Psoas muscle (tissue), 8 donors: Measurements from ENCODE around the gene MEX3A. TPM values are rescaled to one million over a fixed set of nuclear protein-coding genes. Genes with fewer than 3 reads are reported as not detected.

ENCODE experiments used
- ATAC-seq, 4 donors: fragments of 200-7000 bp; cut with Tn5 transposase; one replicate each; pipeline ENCODE4 v1.9.1; 2020; ENCODE audit warnings: moderate library complexity in 3 of 4, mild to moderate bottlenecking in 2 of 4
- DNase-seq, 2 donors: peaks; one replicate each; pipeline ENCODE4 v3.0.0-alpha.2; 2020
- H3K27ac ChIP-seq: fragments of 200-600 bp; one replicate; pipeline ENCODE4 v1.8.0; 2022
- H3K27me3 ChIP-seq, 3 donors: fragments of 200-600 bp in 1 of 3; one replicate each; pipeline versions ENCODE4 v1.6.1 to v1.8.0; 2013 to 2022; ENCODE audit warnings: low read length in 2 of 3, mild to moderate bottlenecking in 2 of 3, moderate library complexity in 1 of 3; ENCODE audit not compliant: insufficient read depth in 3 of 3
- H3K36me3 ChIP-seq, 2 donors: fragments of 200-600 bp in 1 of 2; one replicate each; pipeline versions ENCODE4 v1.6.1 to v1.8.0; 2013 to 2022; ENCODE audit warnings: low read depth in 1 of 2, mild to moderate bottlenecking in 1 of 2, moderate library complexity in 1 of 2; ENCODE audit not compliant: insufficient read depth in 1 of 2
- H3K4me1 ChIP-seq: fragments of 200-600 bp; one replicate; pipeline ENCODE4 v1.8.0; 2022
- H3K4me3 ChIP-seq: fragments of 200-600 bp; one replicate; pipeline ENCODE4 v1.8.0; 2022; ENCODE audit warnings: mild to moderate bottlenecking
- H3K9me3 ChIP-seq: fragments of 200-600 bp; one replicate; pipeline ENCODE4 v1.8.0; 2022
- CTCF ChIP-seq: fragments of 200-600 bp; IDR thresholded peaks from one replicate; pipeline ENCODE4 v1.8.0; 2022; ENCODE audit warnings: antibody characterized with exemption
- WGBS, 3 donors: extraction: QIAGEN DNeasy Blood & Tissue Kit; methylation state at CpG; one replicate each; pipeline versions ENCODE4 v1.1.6 to v1.1.7; 2013; 5-methylcytosine and 5-hydroxymethylcytosine counted together
- intact Hi-C, 2 donors: fragments of 100-400 bp; cut with DNase I; formaldehyde crosslinking; loops; one replicate each; pipeline versions ENCODE4 v1.11.0 to v1.14.2; 2022
- polyA plus RNA-seq, 3 donors: library from polyadenylated mRNA; stranded (reverse); fragments of 200-250 nt; gene quantifications; one replicate each; pipeline ENCODE4 v1.2.3, GENCODE V29; 2013
- total RNA-seq, 4 donors: library from RNA; stranded (reverse); fragmentation: NEBNext Ultra II Directional in 2 of 4; extraction: Animal tissue kit (Norgen Biotek cat#: 25700) in 2 of 4; gene quantifications; one replicate each; pipeline versions ENCODE4 v1.2.1 to v1.2.4, GENCODE V29; 2021 to 2023
- donor health status: healthy with polysubstance abuse.
- donor health status: DM: no; HTN: no; CAD: no; lungs with moderate emphysema.
- donor health status: Bipolar disorder and iron deficiency.
- donor health status: healthy.
- donor health status: DM: yes; HTN: yes; CAD: no.
- donor health status: DM: no; HTN: no; CAD: no.
- donor health status: DM: no; HTN: no; CAD: no.
- donor health status: DM: yes; HTN: yes; CAD: no.

Gene MEX3A
- total and polyA plus RNA-seq, 7 donors, result 0.06 to 0.42 (median 0.13) TPM

DNA sequence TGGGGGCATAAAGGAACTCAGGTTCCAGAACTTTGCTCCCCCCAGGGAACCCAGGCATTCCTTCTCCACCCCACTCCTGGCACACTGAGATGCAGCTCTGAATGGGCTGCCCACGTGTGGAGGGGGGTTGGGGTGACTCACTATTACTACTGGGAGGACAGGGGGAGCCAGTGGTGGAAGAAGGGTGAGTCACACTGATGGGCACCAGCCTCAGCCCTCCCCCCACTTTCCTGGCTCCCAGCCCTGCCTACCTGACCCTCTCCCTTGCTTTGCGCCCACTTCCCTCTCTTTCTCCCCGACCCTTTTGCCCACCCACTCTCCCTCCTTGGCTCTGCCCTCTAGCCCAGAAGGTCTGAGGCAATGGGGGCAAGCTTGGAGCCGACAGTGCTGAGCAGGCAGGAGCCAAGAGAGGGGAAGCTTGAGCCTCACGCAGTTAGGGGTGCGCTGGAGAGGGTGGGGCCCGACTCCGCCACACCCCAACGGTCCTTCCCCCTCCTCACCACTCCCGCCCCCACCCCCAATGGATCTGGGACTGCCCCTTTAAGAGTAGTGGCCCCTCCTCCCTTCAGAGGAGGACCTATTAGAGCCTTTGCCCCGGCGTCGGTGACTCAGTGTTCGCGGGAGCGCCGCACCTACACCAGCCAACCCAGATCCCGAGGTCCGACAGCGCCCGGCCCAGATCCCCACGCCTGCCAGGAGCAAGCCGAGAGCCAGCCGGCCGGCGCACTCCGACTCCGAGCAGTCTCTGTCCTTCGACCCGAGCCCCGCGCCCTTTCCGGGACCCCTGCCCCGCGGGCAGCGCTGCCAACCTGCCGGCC is 32.0 kb upstream of the MEX3A start, which contains the start of gene LMNA:
LMNA (plus strand) TSS at position 611 of the 818 bp plus-strand sequence. CDS start 208 bp downstream, outside the sequence.
- intact Hi-C loops, result no loop called here
- Histone ChIP-seq H3K9me3 (no peaks in the 10 kb centered on the region), H3K4me3 (peak within 1 kb of the TSS; percentile 99), H3K27me3 (no peaks in the 10 kb centered on the region), H3K36me3 (no peaks in the 10 kb centered on the region), H3K27ac (peak within 1 kb of the TSS; percentile 99), H3K4me1 (peaks cover 49% of the 10 kb centered on the region)
- TF ChIP-seq CTCF, result no peak
- 0 to 2% (median 1%) methylated on average over 25 to 37 of the region's 37 CpGs for WGBS, 3 donors
- ATAC-seq (peak; percentile 83 to 86 (median 84)), DNase-seq (peak; percentile 95 to 98)

DNA sequence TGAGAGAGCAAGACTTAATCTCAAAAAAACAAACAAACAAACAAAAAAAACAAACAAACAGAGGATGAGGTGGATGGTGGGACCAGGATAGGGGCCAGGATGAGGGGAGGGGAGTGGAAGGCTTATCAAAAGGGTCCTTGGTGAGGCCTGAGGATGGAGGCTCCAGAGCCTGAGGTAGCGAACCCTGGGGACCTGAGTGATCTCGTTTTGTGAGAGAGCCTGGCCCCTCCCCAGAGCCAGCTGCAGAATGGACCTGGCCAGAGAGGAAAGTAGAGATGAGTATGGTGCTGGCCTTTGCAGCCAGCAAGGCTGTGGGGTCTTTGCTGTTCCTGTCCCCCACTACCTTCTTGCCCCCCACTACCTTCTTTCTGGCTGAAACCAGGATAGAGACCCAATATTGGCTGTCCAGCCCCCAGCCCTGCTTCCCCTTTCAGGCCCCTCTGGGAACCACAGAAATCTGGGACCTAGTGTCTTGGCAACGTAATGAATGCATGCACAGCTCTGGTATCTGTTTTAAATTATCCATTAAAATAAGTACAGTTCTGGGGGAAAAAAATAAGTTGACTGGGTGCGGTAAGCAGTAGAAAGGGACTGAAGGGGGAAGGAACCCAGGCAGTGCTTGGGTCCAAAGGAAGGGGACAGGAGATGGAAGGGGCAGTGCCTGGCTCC is 31.2 kb upstream of the MEX3A start:
- Histone ChIP-seq H3K36me3 (no peaks in the 10 kb centered on the region), H3K4me3 (peak overlapping the region; percentile 99), H3K27me3 (no peaks in the 10 kb centered on the region), H3K27ac (peak overlapping the region; percentile 99), H3K4me1 (peaks cover 49% of the 10 kb centered on the region), H3K9me3 (no peaks in the 10 kb centered on the region)
- intact Hi-C loops, result no loop called here
- DNase-seq, result no peak
- no peak for ATAC-seq
- 42 to 53% (median 43%) methylated on average over 4 of the region's 4 CpGs for WGBS, 3 donors
- no peak for TF ChIP-seq CTCF

GRCh38 chr1:156112276-156113137 is 30.2 kb upstream of the MEX3A start:
- Histone ChIP-seq H3K36me3 (no peaks in the 10 kb centered on the region), H3K27ac (peak overlapping the region; percentile 99), H3K9me3 (no peaks in the 10 kb centered on the region), H3K4me3 (no peak overlapping the region), H3K27me3 (no peaks in the 10 kb centered on the region), H3K4me1 (peaks cover 53% of the 10 kb centered on the region)
- DNase-seq (no peak), ATAC-seq (no peak)
- no peak for TF ChIP-seq CTCF
- intact Hi-C loops, result no loop called here
- 38 to 55% (median 44%) methylated on average over 9 to 10 of the region's 10 CpGs for WGBS, 3 donors

DNA sequence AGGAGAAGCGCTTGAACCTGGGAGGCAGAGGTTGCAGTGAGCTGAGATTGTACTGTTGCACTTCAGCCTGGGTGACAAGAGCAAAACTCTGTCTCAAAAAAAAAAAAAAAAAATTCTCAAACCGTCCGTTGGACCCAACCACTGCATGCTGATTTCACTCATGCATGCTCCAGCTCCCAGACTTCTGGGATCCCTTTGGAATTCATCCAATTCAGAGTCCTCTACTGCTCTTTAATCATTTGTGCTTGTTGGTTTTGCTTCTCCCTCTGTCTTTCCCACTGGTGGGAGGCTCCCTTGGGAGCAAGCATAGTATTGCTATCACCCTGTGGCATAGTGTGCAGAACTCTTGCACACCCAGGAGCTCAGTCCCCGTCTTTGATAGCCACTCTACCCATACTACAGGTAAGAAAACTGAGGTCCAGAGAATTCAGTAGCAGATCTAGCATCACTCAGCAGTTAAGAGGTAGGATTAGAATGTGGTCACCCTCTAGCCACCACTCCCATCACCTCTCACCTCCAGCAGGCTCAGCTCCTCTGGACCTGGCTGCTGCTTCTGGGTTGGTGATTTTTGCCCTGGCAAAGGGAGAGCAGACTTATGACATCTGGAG is 29.2 kb upstream of the MEX3A start:
- intact Hi-C loops, result no loop called here
- H3K9me3 ChIP-seq, result no peaks in the 10 kb centered on the region
- no peak for TF ChIP-seq CTCF
- DNase-seq (no peak), ATAC-seq (no peak)
- peaks cover 47% of the 10 kb centered on the region for H3K4me1 ChIP-seq
- 62 to 93% (median 75%) methylated on average over 4 of the region's 4 CpGs for WGBS, 3 donors
- no peak overlapping the region for H3K27ac ChIP-seq
- H3K36me3 ChIP-seq, result no peaks in the 10 kb centered on the region
- no peak overlapping the region for H3K4me3 ChIP-seq
- no peaks in the 10 kb centered on the region for H3K27me3 ChIP-seq
